Activated CD8-positive, alpha-beta memory T cell treated with anti-CD3 and anti-CD28 coated beads, Interleukin-2, amount 50 U/mL, for 1 hour (primary cell): ENCODE data around the gene ADARB2.

Experiments
- DNase-seq: peaks from one replicate; pipeline ENCODE4 v3.0.0-alpha.2; 2020; ENCODE audit errors: extremely low read depth

ADARB2 gene

GRCh38 chr10:1158066-1158465 lies 579.3 kb downstream of the ADARB2 start:
- DNase-seq = no peak

- no peak for DNase-seq
Measured at GRCh38 chr10:1157615-1157933, 579.8 kb downstream of the ADARB2 start.

GRCh38 chr10:1156921-1157614 lies 580.3 kb downstream of the ADARB2 start:
- no peak for DNase-seq

- DNase-seq = no peak
Measured at GRCh38 chr10:1156616-1156886, 580.8 kb downstream of the ADARB2 start.

GRCh38 chr10:1155791-1156615 lies 581.3 kb downstream of the ADARB2 start:
- no peak for DNase-seq

GRCh38 chr10:1154531-1155295 lies 582.6 kb downstream of the ADARB2 start:
- DNase-seq = no peak

GRCh38 chr10:1153805-1154351 lies 583.4 kb downstream of the ADARB2 start:
- DNase-seq = no peak

GRCh38 chr10:1153251-1153763 lies 584.0 kb downstream of the ADARB2 start:
- no peak for DNase-seq

GRCh38 chr10:1152386-1153250 lies 584.7 kb downstream of the ADARB2 start:
- no peak for DNase-seq

- no peak for DNase-seq
Measured at GRCh38 chr10:1151076-1152033, 586.0 kb downstream of the ADARB2 start.

GRCh38 chr10:1150638-1150955 lies 586.7 kb downstream of the ADARB2 start:
- no peak for DNase-seq

GRCh38 chr10:1149793-1150637 lies 587.3 kb downstream of the ADARB2 start:
- DNase-seq = no peak

GRCh38 chr10:1148855-1149605 lies 588.3 kb downstream of the ADARB2 start:
- DNase-seq = no peak

- no peak for DNase-seq
Measured at GRCh38 chr10:1147810-1148209, 589.5 kb downstream of the ADARB2 start.

GRCh38 chr10:1142596-1142995 lies 594.7 kb downstream of the ADARB2 start:
- no peak for DNase-seq

- no peak for DNase-seq
Measured at GRCh38 chr10:1141701-1142100, 595.6 kb downstream of the ADARB2 start.

- DNase-seq = no peak
Measured at GRCh38 chr10:1141261-1141660, 596.1 kb downstream of the ADARB2 start.

GRCh38 chr10:1138529-1138928 lies 598.8 kb downstream of the ADARB2 start:
- no peak for DNase-seq
